KMS-11 (cell line): ENCODE results near the gene NANOS3.
A peak's percentile ranks its signal among the peaks of the same experiment; 100 is the strongest.

ENCODE experiments used
- H2AFZ ChIP-seq: fragments of 200-600 bp; sonication (generic); 2 replicates; pipeline ENCODE4 v1.6.1; 2016; ENCODE audit warnings: antibody characterized with exemption, mixed run types, low read depth
- H3K27ac ChIP-seq: fragments of 200-600 bp; sonication (generic); 2 replicates; pipeline ENCODE4 v1.6.1; 2016; ENCODE audit warnings: mild to moderate bottlenecking, mixed run types
- H3K27me3 ChIP-seq: fragments of 200-600 bp; sonication (generic); 2 replicates; pipeline ENCODE4 v1.6.1; 2017; ENCODE audit warnings: mild to moderate bottlenecking, low read depth, mixed run types, moderate library complexity; ENCODE audit not compliant: insufficient read depth
- H3K36me3 ChIP-seq: fragments of 200-600 bp; sonication (generic); 2 replicates; pipeline ENCODE4 v1.6.1; 2017; ENCODE audit warnings: mild to moderate bottlenecking, mixed run types; ENCODE audit not compliant: insufficient read depth
- H3K4me1 ChIP-seq: fragments of 200-600 bp; sonication (generic); 2 replicates; pipeline ENCODE4 v1.6.1; 2016; ENCODE audit warnings: mild to moderate bottlenecking, low read depth, mixed run types; ENCODE audit not compliant: poor library complexity, severe bottlenecking
- H3K4me2 ChIP-seq: fragments of 200-600 bp; sonication (generic); 2 replicates; pipeline ENCODE4 v1.7.0; 2016; ENCODE audit warnings: mild to moderate bottlenecking, mixed run types
- H3K4me3 ChIP-seq: fragments of 200-600 bp; sonication (generic); IDR thresholded peaks from 2 replicates; pipeline ENCODE4 v1.6.1; 2017; ENCODE audit warnings: low read depth, low read length, mixed read lengths; ENCODE audit not compliant: insufficient read depth
- H3K79me2 ChIP-seq: fragments of 200-600 bp; sonication (generic); 2 replicates; pipeline ENCODE4 v1.6.1; 2016; ENCODE audit warnings: low read depth, mixed run types; ENCODE audit not compliant: insufficient read depth
- H3K9ac ChIP-seq: fragments of 200-600 bp; sonication (generic); 2 replicates; pipeline ENCODE4 v1.6.1; 2016; ENCODE audit warnings: mild to moderate bottlenecking, mixed run types
- H4K20me1 ChIP-seq: fragments of 200-600 bp; sonication (generic); 2 replicates; pipeline ENCODE4 v1.6.1; 2016; ENCODE audit warnings: mild to moderate bottlenecking, mixed run types; ENCODE audit not compliant: insufficient read depth
- TF ChIP-seq, protein P1 (sequence below): fragments of 200-600 bp; sonication (generic); conservative IDR thresholded peaks from 2 replicates; pipeline ENCODE4 v1.6.1; 2017; ENCODE audit warnings: low read depth, mild to moderate bottlenecking, antibody characterized with exemption, low read length, moderate library complexity, mixed read lengths

NANOS3 gene

DNA sequence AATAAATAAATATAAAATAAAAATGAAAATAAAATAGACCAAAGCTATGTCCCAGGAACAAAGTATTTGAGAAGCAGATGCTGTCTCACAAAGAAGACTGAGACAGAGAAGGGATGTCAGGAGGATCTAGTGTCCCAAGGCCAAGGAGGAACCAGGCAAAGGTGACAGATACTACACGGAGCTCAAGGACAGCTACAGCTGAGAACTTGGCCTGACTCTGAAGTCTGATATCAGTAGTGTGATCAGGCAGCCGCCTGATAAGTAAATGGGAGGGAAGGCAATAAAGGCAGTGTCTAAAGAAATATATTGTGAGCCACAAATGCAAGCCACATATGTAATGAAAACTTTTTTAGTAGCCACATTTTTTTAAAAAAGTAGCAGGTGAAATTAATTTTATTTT, 20.4 kb upstream of the NANOS3 start:
- no peaks in the 10 kb centered on the region for H4K20me1 ChIP-seq
- H3K36me3 ChIP-seq: no peaks in the 10 kb centered on the region
- H3K4me2 ChIP-seq: no peak overlapping the region
- H3K9ac ChIP-seq: no peak overlapping the region
- H2AFZ ChIP-seq: no peak overlapping the region
- no peaks in the 10 kb centered on the region for H3K27me3 ChIP-seq
- TF ChIP-seq, protein P1, sequence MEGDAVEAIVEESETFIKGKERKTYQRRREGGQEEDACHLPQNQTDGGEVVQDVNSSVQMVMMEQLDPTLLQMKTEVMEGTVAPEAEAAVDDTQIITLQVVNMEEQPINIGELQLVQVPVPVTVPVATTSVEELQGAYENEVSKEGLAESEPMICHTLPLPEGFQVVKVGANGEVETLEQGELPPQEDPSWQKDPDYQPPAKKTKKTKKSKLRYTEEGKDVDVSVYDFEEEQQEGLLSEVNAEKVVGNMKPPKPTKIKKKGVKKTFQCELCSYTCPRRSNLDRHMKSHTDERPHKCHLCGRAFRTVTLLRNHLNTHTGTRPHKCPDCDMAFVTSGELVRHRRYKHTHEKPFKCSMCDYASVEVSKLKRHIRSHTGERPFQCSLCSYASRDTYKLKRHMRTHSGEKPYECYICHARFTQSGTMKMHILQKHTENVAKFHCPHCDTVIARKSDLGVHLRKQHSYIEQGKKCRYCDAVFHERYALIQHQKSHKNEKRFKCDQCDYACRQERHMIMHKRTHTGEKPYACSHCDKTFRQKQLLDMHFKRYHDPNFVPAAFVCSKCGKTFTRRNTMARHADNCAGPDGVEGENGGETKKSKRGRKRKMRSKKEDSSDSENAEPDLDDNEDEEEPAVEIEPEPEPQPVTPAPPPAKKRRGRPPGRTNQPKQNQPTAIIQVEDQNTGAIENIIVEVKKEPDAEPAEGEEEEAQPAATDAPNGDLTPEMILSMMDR: no peak
- peaks cover 3% of the 10 kb centered on the region for H3K4me1 ChIP-seq
- H3K4me3 ChIP-seq: no peak overlapping the region
- H3K27ac ChIP-seq: no peak overlapping the region
- no peaks in the 10 kb centered on the region for H3K79me2 ChIP-seq

DNA sequence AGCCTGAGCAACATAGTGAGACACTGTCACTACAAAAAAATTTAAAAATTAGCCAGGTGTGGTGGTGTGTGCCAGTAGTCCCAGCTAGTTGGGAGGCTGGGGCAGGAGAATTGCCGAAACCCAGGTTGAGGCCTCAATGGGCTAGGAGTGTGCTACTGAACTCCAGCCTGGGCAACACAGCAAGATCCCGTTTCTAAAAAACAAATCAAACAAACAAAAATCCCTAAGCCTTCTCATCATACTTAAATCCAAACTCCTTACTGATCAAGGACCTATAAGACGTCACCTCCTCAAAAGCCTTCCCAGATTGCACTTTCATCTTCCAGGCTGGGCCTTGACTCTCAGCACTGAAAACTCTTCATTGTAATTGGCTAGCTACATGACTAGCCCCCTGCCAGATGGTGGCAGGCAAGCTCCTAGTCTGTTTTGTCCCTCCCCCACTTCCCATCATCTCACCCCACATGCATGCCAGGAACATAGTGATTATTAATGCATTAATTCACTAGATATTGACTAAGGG, 17.5 kb upstream of the NANOS3 start:
- Histone ChIP-seq H3K4me1 (peaks cover 9% of the 10 kb centered on the region), H3K27me3 (peaks cover 13% of the 10 kb centered on the region; the same call in 1 of the 2 replicates), H3K4me2 (no peak overlapping the region), H3K27ac (no peak overlapping the region), H2AFZ (no peak overlapping the region), H3K4me3 (no peak overlapping the region), H4K20me1 (no peaks in the 10 kb centered on the region), H3K9ac (no peak overlapping the region), H3K36me3 (no peaks in the 10 kb centered on the region), H3K79me2 (no peaks in the 10 kb centered on the region)
- TF ChIP-seq, protein P1: no peak

DNA sequence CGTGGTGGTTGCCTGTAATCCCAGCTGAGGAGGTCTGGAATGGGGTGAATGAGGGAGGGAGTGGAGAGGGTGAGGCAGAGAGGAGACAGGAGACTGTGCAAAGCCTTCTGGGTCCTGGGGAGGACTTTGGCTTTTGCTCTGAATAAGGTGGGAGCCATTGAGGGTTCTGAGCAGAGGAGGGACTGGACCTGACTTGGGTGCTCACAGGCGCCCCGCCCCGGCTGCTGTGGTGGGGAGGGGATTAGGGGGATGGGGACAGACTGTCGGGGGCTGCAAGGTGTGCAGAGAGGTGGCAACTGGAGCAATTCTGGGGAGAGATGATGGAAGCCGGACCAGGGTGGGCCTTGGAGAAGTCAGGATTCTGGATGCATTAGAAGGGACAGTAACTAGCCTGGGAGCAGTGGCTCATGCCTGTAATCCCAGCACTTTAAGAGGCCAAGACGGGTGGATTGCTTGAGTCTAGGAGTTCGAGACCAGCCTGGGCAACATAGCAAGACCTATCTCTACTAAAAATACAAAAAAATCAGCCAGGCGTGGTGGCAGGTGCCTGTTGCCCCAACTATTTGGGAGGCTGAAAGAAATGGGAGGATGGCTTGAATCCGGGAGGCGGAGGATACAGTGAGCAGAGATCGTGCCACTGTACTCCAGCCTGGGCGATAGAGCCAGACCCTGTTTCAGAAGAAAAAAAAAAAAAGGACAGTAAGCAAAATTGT, 16.1 kb upstream of the NANOS3 start:
- TF ChIP-seq, protein P1: no peak
- H3K9ac ChIP-seq: no peak overlapping the region

DNA sequence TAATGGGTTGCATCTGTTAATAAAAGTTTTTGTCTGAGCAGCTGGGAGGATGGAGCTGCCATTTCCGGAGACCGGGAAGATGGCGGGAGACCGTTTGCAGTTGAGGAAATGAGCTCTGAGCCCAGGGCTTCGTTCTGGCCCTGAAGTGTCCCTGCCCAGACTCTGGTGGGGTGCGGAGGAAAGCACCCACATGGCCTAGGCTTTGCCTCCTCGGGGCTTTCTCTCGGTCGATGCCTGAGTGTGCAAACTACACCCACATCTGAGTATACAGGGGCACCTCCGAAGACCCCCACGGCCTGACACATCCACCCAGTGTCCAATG, 15.6 kb upstream of the NANOS3 start:
- H3K36me3 ChIP-seq: no peaks in the 10 kb centered on the region
- H3K27ac ChIP-seq: no peak overlapping the region
- no peak overlapping the region for H3K4me3 ChIP-seq
- H3K4me2 ChIP-seq: peak overlapping the region; percentile 95; the same call in 1 of the 2 replicates
- no peaks in the 10 kb centered on the region for H3K79me2 ChIP-seq
- no peaks in the 10 kb centered on the region for H4K20me1 ChIP-seq
- TF ChIP-seq, protein P1: no peak
- H2AFZ ChIP-seq: peak overlapping the region; percentile 98
- H3K9ac ChIP-seq: no peak overlapping the region
- peaks cover 9% of the 10 kb centered on the region for H3K4me1 ChIP-seq
- peaks cover 26% of the 10 kb centered on the region; the same call in 1 of the 2 replicates for H3K27me3 ChIP-seq

More for the DNA sequence above, 16.1 kb upstream of the NANOS3 start:
- no peaks in the 10 kb centered on the region for H3K79me2 ChIP-seq
- H2AFZ ChIP-seq: no peak overlapping the region
- no peak overlapping the region for H3K4me3 ChIP-seq
- no peaks in the 10 kb centered on the region for H4K20me1 ChIP-seq
- H3K27me3 ChIP-seq: peaks cover 21% of the 10 kb centered on the region; the same call in 1 of the 2 replicates
- no peak overlapping the region for H3K27ac ChIP-seq
- H3K4me2 ChIP-seq: no peak overlapping the region
- peaks cover 9% of the 10 kb centered on the region for H3K4me1 ChIP-seq
- no peaks in the 10 kb centered on the region for H3K36me3 ChIP-seq
